HK-2 (cell line): ENCODE results near the gene NPHS2.
"Not testable (repeated sequence)": the region's sequence is repeated elsewhere in the genome, so short reads cannot be mapped to it uniquely, and the experiment has no call there.

ENCODE experiments used
- DNase-seq: peaks from one replicate; pipeline ENCODE4 v3.0.0-alpha.2; 2018; ENCODE audit not compliant: unreplicated experiment

The NPHS2 gene

DNA sequence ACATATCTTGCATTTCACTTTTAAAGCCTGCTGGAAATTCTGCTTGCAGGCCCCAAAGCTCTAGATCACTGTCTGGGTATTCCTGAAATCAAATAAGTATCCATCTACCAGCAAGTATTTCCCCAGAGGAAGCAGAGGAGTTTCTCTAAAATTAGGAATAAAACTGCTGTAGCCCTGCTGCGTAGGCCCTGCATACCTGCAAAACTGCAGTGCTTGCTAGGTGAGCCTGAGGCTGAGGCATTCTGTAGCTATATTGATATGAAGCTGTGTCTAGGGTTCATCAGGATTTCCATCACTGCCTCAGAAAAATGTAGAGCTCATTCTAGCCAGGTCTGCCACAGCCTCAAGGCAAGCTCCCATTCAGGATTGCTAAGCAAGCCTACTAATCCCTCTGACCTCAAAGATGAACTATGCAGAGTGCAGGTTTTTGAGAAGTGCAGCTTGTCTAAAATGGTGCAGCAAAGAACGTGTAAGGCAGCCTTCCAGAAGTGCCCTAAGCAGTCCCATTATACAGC is 28.7 kb downstream of the NPHS2 start:
- no peak for DNase-seq

DNA sequence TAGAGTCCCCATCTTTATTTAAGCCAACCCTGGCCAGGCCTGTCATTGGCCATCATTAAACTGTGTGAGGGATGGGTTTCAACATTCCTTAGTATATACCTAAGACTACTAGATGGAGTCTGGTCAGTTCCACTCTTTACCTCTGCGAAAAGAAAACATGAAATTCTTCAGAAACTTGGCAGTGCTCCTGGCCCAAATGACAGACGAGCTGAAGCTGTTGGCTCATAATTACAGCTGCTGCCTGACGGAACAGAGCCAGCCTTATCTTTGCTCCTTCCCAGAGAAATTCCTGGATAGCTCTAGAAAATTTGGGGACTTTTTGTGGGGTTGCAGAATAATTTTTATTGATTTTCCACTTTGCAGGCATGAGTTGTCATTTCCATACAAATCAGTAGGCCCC is 30.4 kb downstream of the NPHS2 start:
- DNase-seq: no peak

DNA sequence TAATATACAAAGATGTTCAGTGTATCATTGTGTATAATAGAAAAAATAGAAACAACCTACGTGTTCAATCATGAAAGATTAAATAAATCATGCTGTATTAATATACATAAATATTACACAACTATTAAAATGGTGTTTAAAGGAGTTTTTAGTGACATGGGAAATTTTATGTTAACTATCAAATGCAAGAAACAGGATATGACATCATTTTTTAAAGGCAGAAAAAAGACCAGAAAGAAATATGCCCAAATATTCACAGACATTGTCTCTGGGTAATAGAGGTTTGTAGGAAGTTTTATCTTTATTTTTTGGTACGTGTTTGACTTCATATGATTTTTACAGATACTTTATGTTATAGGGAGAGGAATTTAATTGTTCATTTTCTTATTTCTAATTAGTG is 34.0 kb downstream of the NPHS2 start:
- no peak for DNase-seq

DNA sequence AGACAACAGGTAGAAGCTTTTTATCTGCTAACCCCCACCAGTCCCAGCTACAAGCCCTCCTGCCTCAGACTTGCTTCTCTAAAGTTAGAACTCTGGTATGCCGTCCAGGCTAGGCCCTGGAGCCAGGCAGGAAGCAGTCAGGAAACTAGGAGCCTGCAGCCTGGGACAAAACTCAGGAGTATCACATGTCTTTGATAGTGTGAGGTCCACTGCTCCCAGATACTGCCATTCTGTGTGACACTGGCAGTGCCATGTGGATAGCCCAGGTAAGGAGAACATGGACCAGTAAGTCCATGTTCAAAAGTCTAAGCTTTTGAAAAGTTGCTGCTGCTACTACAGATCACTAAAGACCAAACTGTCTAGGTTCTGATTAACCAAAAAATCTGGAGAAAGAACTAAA is 45.4 kb downstream of the NPHS2 start:
- no peak for DNase-seq

DNA sequence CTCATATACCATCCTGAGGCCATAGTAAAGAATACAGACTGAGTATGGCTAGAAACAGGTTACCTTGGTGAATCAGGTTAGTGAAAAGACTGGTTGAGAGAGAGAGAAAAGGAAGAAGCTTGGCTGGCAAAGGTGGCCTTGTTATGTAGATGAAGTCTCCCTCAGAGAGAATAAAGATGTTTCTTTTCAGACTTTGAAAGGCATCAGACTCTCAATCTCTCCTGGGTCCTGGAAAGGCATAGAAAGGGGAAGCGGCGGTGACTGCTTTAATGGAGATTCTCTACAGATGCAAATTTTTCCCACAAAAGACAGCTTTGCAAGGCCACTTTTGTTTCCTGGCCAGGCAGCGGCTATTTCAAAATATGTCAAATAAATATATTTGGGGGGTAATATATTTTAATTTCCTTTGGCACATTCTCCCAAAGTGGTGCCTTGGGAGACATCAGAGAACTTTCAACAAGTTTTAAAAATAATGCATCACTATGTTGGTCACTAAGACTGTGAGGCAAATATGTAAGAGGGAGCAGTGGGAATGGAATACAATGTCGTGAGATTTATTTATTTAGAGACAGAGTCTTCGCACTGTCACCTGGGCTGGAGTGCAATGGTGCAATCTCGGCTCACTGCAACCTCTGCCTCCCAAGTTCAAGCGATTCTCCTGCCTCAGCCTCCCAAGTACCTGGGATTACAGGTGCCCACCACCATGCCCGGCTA is 46.1 kb downstream of the NPHS2 start:
- no peak for DNase-seq

DNA sequence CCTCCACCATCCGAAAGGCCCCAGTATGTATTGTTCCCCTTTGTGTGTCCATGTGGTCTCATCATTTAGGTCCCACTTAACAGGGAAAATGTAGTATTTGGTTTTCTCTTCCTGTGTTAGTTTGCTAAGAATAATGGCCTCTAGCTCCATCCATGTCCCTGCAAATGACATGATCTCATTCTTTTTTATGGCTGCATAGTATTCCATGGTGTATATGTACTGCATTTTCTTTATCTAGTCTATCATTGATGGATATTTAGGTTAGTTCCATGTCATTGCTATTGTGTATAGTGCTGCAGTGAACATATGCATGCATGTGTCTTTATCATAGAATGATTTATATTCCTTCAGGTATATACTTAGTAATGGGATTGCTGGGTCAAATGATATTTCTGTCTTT is 57.2 kb downstream of the NPHS2 start:
- DNase-seq: not testable (repeated sequence)

DNA sequence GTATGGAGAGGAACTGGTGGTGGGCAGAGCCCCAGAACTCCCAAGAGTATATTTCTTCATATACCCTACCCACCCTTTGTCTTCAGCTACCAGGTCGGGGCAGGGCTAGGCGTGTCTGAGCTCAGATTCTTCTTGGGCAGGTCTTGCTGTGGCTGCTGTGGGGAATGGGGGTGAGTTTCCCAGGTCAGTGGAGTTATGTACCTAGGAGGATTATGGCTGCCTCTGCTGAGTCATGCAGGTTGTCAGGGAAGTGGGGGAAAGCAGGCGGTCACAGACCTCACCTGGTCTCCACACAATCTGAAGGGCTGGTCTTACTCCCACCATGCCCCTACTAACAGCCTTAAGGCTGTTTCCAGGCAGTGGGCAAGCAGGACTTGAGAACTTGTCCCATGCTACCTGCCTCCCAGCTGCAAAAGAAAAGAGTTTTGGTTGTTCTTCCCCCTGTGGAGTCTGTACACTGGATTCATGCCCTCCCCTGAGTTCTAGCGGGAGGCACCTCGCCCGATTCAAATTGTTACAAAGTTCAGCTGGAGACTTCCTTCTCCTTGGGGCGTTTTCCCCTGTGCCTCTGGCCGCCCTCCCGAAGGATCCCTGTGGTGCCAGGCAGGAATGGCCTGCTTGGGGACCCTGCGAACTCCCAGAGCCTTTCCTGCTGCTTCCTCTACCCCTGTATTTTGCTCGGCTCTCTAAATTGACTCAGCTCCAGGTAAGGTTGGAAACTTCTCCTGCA is 58.6 kb downstream of the NPHS2 start:
- DNase-seq: no peak

DNA sequence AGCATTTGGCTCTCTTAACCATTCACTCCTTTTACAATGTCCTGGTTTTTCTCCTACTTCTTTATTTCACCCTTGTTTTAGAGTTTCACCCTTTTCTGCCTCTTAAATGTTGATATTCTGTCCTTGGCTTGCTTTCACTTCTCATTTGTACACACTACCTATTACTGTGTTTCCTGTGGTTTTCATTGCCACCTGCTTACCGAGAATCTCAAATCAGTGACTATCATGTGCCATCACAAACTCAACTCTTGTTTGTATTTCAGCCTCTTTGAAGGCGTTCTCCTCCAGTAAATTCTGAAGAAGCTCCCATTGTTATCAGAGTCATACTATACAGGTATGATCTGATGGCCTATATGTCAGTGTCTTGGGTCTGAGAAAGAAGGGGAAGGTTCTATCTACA is 65.7 kb downstream of the NPHS2 start:
- DNase-seq: no peak

DNA sequence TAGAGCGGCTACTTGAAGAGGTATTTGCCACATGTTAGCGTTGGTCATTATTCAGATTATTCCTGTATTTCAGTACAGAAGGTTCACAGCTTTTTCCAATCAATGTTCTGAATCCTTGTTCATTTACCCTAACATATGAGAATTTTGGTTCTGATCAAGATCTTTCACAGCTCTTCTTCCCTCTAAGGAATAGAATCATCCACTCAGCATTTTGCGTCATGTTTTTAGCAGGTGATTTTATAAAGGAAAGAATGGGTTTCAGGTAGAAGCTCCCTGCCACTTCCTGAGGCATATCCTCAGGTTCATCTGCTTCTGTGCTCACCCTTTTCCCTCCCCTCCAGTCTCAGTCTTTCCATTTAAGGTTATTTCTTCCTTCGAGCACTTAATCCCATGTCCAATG is 66.4 kb downstream of the NPHS2 start:
- DNase-seq: no peak

DNA sequence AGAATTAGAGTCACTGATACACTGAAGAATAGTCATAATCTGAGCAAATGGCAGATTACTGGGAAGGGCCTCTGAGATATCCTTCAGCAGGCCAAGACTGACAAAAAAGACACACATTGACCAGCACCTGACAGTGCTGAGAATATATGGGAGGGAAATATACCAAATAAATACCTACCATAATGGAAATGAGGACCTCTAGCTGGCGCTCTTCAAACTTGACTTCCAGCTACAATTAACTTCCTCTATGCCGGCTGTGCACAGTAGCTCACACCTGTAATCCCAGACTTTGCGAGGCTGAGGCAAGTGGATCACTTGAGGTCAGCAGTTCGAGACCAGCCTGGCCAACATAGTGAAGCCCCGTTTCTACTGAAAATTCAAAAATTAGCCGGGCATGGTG is 69.5 kb downstream of the NPHS2 start:
- no peak for DNase-seq
